Panc1 (cell line): ENCODE results near the gene CDKL1. TPM values are rescaled to one million over a fixed set of nuclear protein-coding genes. Genes with fewer than 3 reads are reported as not detected.

Source experiments
- ATAC-seq: fragments of 200-7000 bp; cut with Tn5 transposase; 2 replicates; pipeline ENCODE4 v1.9.1; 2020; ENCODE audit warnings: mild to moderate bottlenecking, moderate library complexity
- BruUV-seq: library from RNA; stranded (reverse); fragments of 400-500 nt; replicated peaks from 2 replicates; lab custom pipeline; 2021; lab: Mats Ljungman, UMichigan
- CTCF ChIA-PET: fragments of 300-600 bp; sonication (Branson Sonifier 250); formaldehyde crosslinking; loops from one replicate; lab custom pipeline; 2022; ENCODE audit warnings: antibody characterized with exemption; lab: Charles Lee
- POLR2A ChIA-PET: fragments of 300-600 bp; sonication (Branson Sonifier 250); formaldehyde crosslinking; loops from one replicate; lab custom pipeline; 2022; ENCODE audit warnings: antibody characterized with exemption; lab: Charles Lee
- DNase-seq: peaks from one replicate; pipeline ENCODE4 v3.0.0-alpha.2; 2010; ENCODE audit warnings: low read depth, low spot score
- H3K27ac ChIP-seq: 2 replicates; pipeline ENCODE4 v1.5.1; 2011; ENCODE audit warnings: mild to moderate bottlenecking, low read length, inconsistent platforms
- H3K27me3 ChIP-seq: fragments of 200-500 bp; sonication (Bioruptor generic); 2 replicates; pipeline ENCODE4 v1.6.0; 2014; ENCODE audit warnings: low read length, inconsistent platforms; ENCODE audit not compliant: control insufficient read depth, insufficient read depth
- H3K36me3 ChIP-seq: fragments of 200-500 bp; sonication (Bioruptor generic); 2 replicates; pipeline ENCODE4 v1.5.1; 2014; ENCODE audit warnings: inconsistent platforms, mild to moderate bottlenecking, low read length, moderate library complexity; ENCODE audit not compliant: control insufficient read depth, insufficient read depth
- H3K4me1 ChIP-seq: 2 replicates; pipeline ENCODE4 v1.5.1; 2011; ENCODE audit warnings: inconsistent platforms, mild to moderate bottlenecking, low read length, moderate library complexity; ENCODE audit not compliant: control insufficient read depth, insufficient read depth
- H3K4me3 ChIP-seq, 2 experiments: 2 replicates each; pipeline ENCODE4 v1.5.1; 2011 to 2012; ENCODE audit warnings: low read depth in 2 of 2, low read length in 2 of 2, mild to moderate bottlenecking in 2 of 2, inconsistent platforms in 1 of 2, moderate library complexity in 1 of 2
- H3K9me3 ChIP-seq: fragments of 200-500 bp; sonication (Bioruptor generic); 2 replicates; pipeline ENCODE4 v1.5.1; 2014; ENCODE audit warnings: low read depth, mild to moderate bottlenecking, inconsistent platforms, low read length, moderate library complexity; ENCODE audit not compliant: control insufficient read depth, insufficient read depth
- CTCF ChIP-seq: fragments of 450-650 bp; IDR thresholded peaks from 2 replicates; pipeline ENCODE4 v1.5.1; 2017; ENCODE audit warnings: mild to moderate bottlenecking
- POLR2AphosphoS5 ChIP-seq: IDR thresholded peaks from 2 replicates; pipeline ENCODE4 v1.6.1; 2012; ENCODE audit warnings: mild to moderate bottlenecking, low read depth, low read length, moderate library complexity
- SIN3A ChIP-seq: IDR thresholded peaks from 2 replicates; pipeline ENCODE4 v1.6.1; 2012; ENCODE audit warnings: low read depth, mild to moderate bottlenecking, low read length, moderate library complexity, borderline replicate concordance; ENCODE audit not compliant: insufficient read depth
- TCF7L2 ChIP-seq: IDR thresholded peaks from 2 replicates; pipeline ENCODE4 v1.6.1; 2011; ENCODE audit warnings: mild to moderate bottlenecking, low read depth, low read length, inconsistent platforms
- in situ Hi-C: cut with HindIII; loops from 2 replicates; pipeline ENCODE4 v1.10.0; 2016; ENCODE audit warnings: low sequenced_read_pairs, low pct_unique_long_range_greater_than_20kb
- intact Hi-C: fragments of 100-400 bp; cut with micrococcal nuclease; formaldehyde crosslinking; loops from one replicate; pipeline ENCODE4 v1.10.0; 2022; ENCODE audit not compliant: unreplicated experiment
- total RNA-seq: library from RNA; stranded (reverse); gene quantifications from one replicate; pipeline ENCODE4 v1.2.1, GENCODE V29; 2021; ENCODE audit not compliant: unreplicated experiment
- TF ChIP-seq, protein P1 (sequence below), 2 experiments: IDR thresholded peaks; 2 replicates each; pipeline ENCODE4 v1.6.1; 2011 to 2012; ENCODE audit warnings: low read depth in 2 of 2, control low read depth in 1 of 2, low read length in 1 of 2, mild to moderate bottlenecking in 1 of 2, moderate library complexity in 1 of 2; ENCODE audit not compliant: insufficient read depth in 1 of 2

The CDKL1 gene
- total RNA-seq, 1 experiment from 2014 or later, result 5.8 TPM

GRCh38 chr14:50348933-50349332 lies 47.7 kb downstream of the CDKL1 start:
- Histone ChIP-seq H3K27ac (no peak overlapping the region), H3K9me3 (no peaks in the 10 kb centered on the region), H3K4me3 (no peak overlapping the region), H3K36me3 (no peaks in the 10 kb centered on the region), H3K27me3 (no peaks in the 10 kb centered on the region), H3K4me1 (no peaks in the 10 kb centered on the region)
- in situ Hi-C loops (no loop called here), intact Hi-C loops (no loop called here)
- TF ChIP-seq POLR2AphosphoS5 (no peak), CTCF (no peak), SIN3A (no peak), TCF7L2 (no peak)
- TF ChIP-seq, protein P1, sequence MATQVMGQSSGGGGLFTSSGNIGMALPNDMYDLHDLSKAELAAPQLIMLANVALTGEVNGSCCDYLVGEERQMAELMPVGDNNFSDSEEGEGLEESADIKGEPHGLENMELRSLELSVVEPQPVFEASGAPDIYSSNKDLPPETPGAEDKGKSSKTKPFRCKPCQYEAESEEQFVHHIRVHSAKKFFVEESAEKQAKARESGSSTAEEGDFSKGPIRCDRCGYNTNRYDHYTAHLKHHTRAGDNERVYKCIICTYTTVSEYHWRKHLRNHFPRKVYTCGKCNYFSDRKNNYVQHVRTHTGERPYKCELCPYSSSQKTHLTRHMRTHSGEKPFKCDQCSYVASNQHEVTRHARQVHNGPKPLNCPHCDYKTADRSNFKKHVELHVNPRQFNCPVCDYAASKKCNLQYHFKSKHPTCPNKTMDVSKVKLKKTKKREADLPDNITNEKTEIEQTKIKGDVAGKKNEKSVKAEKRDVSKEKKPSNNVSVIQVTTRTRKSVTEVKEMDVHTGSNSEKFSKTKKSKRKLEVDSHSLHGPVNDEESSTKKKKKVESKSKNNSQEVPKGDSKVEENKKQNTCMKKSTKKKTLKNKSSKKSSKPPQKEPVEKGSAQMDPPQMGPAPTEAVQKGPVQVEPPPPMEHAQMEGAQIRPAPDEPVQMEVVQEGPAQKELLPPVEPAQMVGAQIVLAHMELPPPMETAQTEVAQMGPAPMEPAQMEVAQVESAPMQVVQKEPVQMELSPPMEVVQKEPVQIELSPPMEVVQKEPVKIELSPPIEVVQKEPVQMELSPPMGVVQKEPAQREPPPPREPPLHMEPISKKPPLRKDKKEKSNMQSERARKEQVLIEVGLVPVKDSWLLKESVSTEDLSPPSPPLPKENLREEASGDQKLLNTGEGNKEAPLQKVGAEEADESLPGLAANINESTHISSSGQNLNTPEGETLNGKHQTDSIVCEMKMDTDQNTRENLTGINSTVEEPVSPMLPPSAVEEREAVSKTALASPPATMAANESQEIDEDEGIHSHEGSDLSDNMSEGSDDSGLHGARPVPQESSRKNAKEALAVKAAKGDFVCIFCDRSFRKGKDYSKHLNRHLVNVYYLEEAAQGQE (IDR thresholded peaks at IDR 0.05; ENCODE audit: insufficient read depth in 1 of 2, low read depth in 2 of 2, low read length in 1 of 2), result no peak
- ChIA-PET CTCF (no interaction called here), POLR2A (no interaction called here)
- no peak for ATAC-seq
- no TSS peak for BruUV-seq
- no peak for DNase-seq

- in situ Hi-C loops (no loop called here), intact Hi-C loops (no loop called here)
- no peak for TF ChIP-seq POLR2AphosphoS5
- no peak for TF ChIP-seq TCF7L2
- TF ChIP-seq CTCF, result no peak
- TF ChIP-seq SIN3A, result no peak
- TF ChIP-seq, protein P1 (IDR thresholded peaks at IDR 0.05; ENCODE audit: insufficient read depth in 1 of 2, low read depth in 2 of 2, low read length in 1 of 2), result no peak
- Histone ChIP-seq H3K4me3 (no peak overlapping the region), H3K4me1 (peaks cover 3% of the 10 kb centered on the region), H3K36me3 (no peaks in the 10 kb centered on the region), H3K27ac (peak overlapping the region; percentile 51; the same call in 1 of the 2 replicates), H3K9me3 (no peaks in the 10 kb centered on the region), H3K27me3 (no peaks in the 10 kb centered on the region)
- POLR2A ChIA-PET, result no interaction called here
- DNase-seq (no peak), ATAC-seq (no peak)
- CTCF ChIA-PET, result interaction anchor here (0.6 kb wide), 1 partner anchor 235 kb away, joined by 6 read pairs; no protein-coding TSS in a partner anchor
- BruUV-seq, result no TSS peak
Measured at GRCh38 chr14:50347521-50347920, 49.2 kb downstream of the CDKL1 start.
